Measurements from ENCODE around the gene ACBD7. TPM values are rescaled to one million over a fixed set of nuclear protein-coding genes. Genes with fewer than 3 reads are reported as not detected.

Gene ACBD7
- total RNA-seq, 1 donor from 2014 or later = 1.1 TPM

Other genes with a start within 250 kb of the ACBD7 start
- 8.6 TPM for gene SUV39H2, start 209.9 kb downstream of the ACBD7 start, total RNA-seq
- 7.0 TPM for gene DCLRE1C, start 134.7 kb downstream of the ACBD7 start, total RNA-seq
- gene MEIG1, start 129.4 kb downstream of the ACBD7 start, total RNA-seq = not detected
- 2.0 TPM for gene OLAH, start 44.8 kb downstream of the ACBD7 start, total RNA-seq
- 7.7 TPM for gene RPP38, start 8.6 kb upstream of the ACBD7 start, total RNA-seq
- 127 TPM for gene NMT2, start 79.9 kb upstream of the ACBD7 start, total RNA-seq